GM21786 (cell line): ENCODE data around the gene ZNF480.
A peak's percentile ranks its signal among the peaks of the same experiment; 100 is the strongest.
"Not testable (repeated sequence)": the region's sequence is repeated elsewhere in the genome, so short reads cannot be mapped to it uniquely, and the experiment has no call there.

Experiments used
- ATAC-seq: cut with Tn5 transposase; IDR thresholded peaks from one replicate; pipeline ENCODE4 v1.9.1; 2021; ENCODE audit not compliant: unreplicated experiment

The ZNF480 gene

GRCh38 chr19:52336791-52337381 is 39.9 kb downstream of the ZNF480 start:
- ATAC-seq, result no peak

DNA sequence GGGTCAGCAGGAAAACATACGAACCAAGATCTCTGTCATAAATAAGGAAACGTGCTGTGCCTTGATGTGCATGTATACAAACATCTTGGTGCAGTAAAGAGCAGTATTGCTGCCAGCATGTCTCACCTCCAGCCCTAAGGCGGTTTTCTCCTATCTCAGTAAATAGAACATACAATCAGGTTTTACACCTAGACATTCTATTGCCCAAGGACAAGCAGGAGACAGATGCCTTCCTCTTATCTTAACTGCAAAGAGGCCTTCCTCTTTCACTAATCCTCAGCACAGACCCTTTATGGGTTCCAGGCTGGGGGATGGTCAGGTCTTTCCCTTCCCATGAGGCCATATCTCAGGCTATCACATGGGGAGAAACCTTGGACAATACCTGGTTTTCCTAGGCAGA is 42.1 kb downstream of the ZNF480 start:
- ATAC-seq, result not testable (repeated sequence)

DNA sequence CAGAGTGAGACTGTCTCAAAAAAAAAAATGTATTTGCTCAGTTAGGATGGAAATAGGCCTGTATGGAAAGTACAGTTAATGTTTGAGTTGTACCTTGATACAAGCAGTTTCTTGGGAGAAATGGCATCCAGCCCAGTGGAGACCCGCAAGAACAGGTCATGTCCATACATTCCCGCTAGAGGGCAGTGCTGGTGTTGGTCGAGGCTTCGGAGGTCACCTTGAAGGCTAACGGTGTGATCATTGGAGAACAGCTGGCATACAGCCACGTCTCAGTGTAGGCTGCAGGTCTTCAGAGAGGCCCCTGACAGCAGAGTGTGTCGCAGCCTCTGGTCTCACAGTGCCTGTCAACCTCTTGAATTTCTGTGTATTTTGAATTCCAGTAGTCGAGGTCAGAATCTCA is 46.6 kb downstream of the ZNF480 start:
- no peak for ATAC-seq

GRCh38 chr19:52345162-52345561 is 48.2 kb downstream of the ZNF480 start:
- ATAC-seq, result no peak

GRCh38 chr19:52351512-52351911 is 54.5 kb downstream of the ZNF480 start:
- ATAC-seq, result no peak

- no peak for ATAC-seq
These were observed 69.5 kb downstream of the ZNF480 start for GRCh38 chr19:52366414-52366824.

DNA sequence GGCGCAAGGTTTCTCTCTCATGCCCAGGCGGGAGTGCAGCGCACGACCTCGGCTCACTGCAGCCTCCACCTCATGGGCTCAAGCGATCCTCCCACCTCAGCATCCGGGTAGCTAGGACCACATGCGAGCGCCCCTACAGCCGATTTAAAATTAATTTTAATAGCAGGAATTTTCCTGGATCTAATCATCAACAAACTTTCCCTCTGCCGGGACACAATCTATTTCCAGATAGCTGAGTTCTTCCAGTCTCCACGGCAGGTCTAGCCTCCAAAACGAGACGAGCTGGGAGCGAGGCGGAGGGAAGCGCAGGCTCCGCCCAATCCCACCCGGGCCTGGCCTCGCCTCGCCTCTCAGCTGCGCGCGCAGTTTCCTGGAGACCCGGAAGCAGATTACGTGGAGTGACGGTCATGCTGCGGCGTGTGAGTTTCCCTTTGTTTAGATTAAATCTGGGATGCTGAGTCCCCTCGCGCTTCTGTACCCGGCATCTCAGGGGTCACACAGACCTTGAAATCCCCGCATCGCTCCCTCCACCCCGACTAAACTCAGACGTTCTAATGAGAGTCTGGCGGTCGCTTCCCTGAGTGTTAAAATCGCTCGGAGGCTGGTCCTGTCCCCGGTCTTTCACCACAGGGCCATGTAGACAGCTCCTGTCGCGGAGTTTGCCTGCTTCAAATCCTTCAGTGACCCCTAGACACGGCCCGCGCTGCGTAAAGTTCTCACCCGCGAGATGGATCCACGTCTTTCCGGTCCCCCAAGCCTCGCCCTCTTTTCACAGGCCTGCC is 72.8 kb downstream of the ZNF480 start, which contains the start of gene ZNF880:
TSS of gene ZNF880 (plus strand) at position 365 of the 782 bp plus-strand sequence. CDS start at position 408, 43 bp downstream.
- ATAC-seq, result peak; percentile 88

DNA sequence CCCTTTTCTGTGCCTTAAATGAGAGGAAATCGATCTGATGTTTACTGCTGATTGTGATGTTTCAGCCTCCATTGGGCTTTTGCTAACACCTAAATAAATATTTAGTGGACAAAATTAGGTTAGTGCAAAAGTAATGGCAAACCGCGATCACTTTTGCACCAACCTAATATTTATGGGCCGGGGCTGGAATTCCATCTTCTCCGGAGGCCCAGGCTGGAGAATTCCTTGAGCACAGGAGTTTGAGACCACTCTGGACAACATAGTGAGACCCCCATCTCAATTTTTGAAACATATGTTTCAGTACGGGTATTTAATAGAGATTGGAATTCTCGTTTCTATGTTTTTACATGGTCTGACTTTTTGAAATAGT is 73.4 kb downstream of the ZNF480 start:
- no peak for ATAC-seq
